MG63 (cell line): ENCODE measurements around the gene KRT16. TPM values are rescaled to one million over a fixed set of nuclear protein-coding genes. Genes with fewer than 3 reads are reported as not detected.

Experiments
- total RNA-seq: library from RNA; depleted of rRNA; stranded (reverse); fragments of >200 nt; shearing (Covaris generic); gene quantifications from 2 replicates; pipeline ENCODE4 v1.2.3, GENCODE V29; 2014; ENCODE audit warnings: low replicate concordance; rRNA removed

The KRT16 gene
- total RNA-seq, 1 experiment from 2014 or later: not detected

Other genes with a start within 250 kb of the KRT16 start
- gene KRT33B, start 243.0 kb downstream of the KRT16 start, total RNA-seq: 0.17 and 2.0 TPM in 2 replicates
- gene KRT34, start 230.5 kb downstream of the KRT16 start, total RNA-seq: 0.49 TPM in 1 of 2 replicates, not detected in the other
- not detected in 2 replicates for gene KRT31, start 215.2 kb downstream of the KRT16 start, total RNA-seq
- gene KRT37, start 188.2 kb downstream of the KRT16 start, total RNA-seq: not detected in 2 replicates
- 0.17 TPM in 1 of 2 replicates, not detected in the other for gene KRT38, start 171.8 kb downstream of the KRT16 start, total RNA-seq
- 0.72 TPM in 1 of 2 replicates, not detected in the other for gene KRT32, start 145.4 kb downstream of the KRT16 start, total RNA-seq
- gene KRT35, start 131.6 kb downstream of the KRT16 start, total RNA-seq: 0.33 TPM in 1 of 2 replicates, not detected in the other
- gene KRT36, start 122.9 kb downstream of the KRT16 start, total RNA-seq: 0.20 TPM in 1 of 2 replicates, not detected in the other
- gene KRT13, start 107.2 kb downstream of the KRT16 start, total RNA-seq: 3.8 and 4.0 TPM in 2 replicates
- 38.4 and 82.2 TPM in 2 replicates for gene KRT15, start 93.9 kb downstream of the KRT16 start, total RNA-seq
- 20.7 and 46.3 TPM in 2 replicates for gene KRT19, start 84.5 kb downstream of the KRT16 start, total RNA-seq
- not detected in 2 replicates for gene KRT9, start 40.7 kb downstream of the KRT16 start, total RNA-seq
- 6.1 and 7.9 TPM in 2 replicates for gene KRT14, start 25.9 kb downstream of the KRT16 start, total RNA-seq
- not detected in 2 replicates for gene KRT17, start 11.8 kb upstream of the KRT16 start, total RNA-seq
- 42.2 and 90.7 TPM in 2 replicates for gene EIF1, start 76.1 kb upstream of the KRT16 start, total RNA-seq
- gene GAST, start 99.6 kb upstream of the KRT16 start, total RNA-seq: not detected in 2 replicates
- gene HAP1, start 121.9 kb upstream of the KRT16 start, total RNA-seq: not detected in 2 replicates
- 6.4 and 10.5 TPM in 2 replicates for gene JUP, start 173.9 kb upstream of the KRT16 start, total RNA-seq
- 66.5 and 123 TPM in 2 replicates for gene P3H4, start 199.2 kb upstream of the KRT16 start, total RNA-seq
- 191 and 258 TPM in 2 replicates for gene FKBP10, start 200.2 kb upstream of the KRT16 start, total RNA-seq
- 69.3 and 124 TPM in 2 replicates for gene NT5C3B, start 223.5 kb upstream of the KRT16 start, total RNA-seq
- gene KLHL10, start 225.1 kb upstream of the KRT16 start, total RNA-seq: not detected in 2 replicates